Measurements from ENCODE around the gene FAM131A.
A peak's percentile ranks its signal among the peaks of the same experiment; 100 is the strongest.

Gene FAM131A

DNA sequence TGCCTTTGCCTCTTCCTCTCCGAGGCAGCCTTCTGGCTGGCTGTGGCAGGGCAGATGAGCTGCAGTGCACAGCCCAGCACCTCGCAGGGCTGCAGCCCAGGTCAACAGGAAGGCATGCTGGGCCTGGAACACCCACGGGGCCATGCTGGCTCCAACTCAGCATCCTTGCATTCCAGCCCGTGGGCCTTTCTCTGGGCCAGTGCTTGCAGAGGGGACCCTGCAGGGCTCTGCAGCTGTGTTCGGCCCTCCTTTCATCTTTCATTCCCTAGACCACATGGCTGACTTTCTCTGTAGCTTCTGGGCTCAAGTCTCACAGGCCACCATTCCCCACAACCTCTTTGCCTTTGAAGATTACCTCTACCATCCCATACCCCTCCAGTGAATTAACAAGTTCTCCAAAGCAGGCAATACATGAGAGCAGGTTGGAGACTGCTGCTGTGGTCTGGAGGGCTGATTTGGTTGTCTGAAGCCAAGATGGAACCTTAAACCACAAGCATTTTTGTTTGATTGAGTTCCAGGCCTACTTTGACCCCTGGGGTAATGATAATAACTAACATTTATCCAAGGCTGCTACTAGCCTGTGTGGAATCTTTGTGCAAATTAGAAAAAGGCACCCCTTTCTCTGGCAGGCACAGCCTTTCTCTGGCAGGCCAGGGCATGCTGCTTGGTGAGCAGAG is 5.9 kb downstream of the FAM131A start:
- DNase-seq, result no peak

- DNase-seq, result no peak
These were observed 7.3 kb downstream of the FAM131A start for GRCh38 chr3:184344579-184345316.

DNA sequence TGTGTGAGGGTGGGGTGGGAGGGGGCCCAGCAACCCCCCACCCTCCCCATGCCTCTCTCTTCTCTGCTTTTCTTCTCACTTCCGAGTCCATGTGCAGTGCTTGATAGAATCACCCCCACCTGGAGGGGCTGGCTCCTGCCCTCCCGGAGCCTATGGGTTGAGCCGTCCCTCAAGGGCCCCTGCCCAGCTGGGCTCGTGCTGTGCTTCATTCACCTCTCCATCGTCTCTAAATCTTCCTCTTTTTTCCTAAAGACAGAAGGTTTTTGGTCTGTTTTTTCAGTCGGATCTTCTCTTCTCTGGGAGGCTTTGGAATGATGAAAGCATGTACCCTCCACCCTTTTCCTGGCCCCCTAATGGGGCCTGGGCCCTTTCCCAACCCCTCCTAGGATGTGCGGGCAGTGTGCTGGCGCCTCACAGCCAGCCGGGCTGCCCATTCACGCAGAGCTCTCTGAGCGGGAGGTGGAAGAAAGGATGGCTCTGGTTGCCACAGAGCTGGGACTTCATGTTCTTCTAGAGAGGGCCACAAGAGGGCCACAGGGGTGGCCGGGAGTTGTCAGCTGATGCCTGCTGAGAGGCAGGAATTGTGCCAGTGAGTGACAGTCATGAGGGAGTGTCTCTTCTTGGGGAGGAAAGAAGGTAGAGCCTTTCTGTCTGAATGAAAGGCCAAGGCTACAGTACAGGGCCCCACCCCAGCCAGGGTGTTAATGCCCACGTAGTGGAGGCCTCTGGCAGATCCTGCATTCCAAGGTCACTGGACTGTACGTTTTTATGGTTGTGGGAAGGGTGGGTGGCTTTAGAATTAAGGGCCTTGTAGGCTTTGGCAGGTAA is 8.1 kb downstream of the FAM131A start:
- DNase-seq, result peak; percentile 28

DNA sequence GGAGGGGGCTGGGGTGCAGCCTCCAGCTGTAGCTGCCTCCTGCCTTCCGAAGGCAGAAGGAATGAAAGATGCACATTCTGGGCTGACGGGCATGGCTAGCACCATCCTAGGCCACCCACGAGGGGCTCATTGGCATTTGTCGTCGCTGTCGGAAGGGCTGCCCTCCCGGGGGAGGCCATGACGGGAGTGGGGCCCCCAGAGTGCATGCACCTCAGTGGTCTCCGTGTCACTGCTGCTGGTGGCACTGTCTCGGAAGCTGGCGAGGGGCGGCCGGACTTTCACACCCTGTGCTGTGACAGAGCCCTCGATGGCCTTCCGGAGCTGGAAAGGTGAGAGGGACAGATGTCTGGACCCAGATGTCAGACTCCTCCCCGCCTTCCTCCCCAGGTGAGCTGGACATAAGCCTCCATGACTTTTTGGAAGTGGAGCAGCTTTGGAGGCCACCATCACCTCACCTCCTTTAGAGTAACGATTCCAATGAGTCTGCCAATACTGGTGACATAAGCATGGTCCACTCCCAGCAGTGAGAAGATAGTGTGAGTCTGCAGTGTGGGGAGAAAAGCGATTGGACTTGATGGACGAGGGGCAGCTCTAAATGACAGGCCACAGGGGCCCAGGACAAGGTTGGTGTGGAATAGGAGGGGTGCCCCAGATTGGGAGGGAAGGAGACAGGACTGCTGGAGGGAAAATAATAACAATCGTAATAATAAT is 9.2 kb downstream of the FAM131A start:
- DNase-seq, result no peak

DNA sequence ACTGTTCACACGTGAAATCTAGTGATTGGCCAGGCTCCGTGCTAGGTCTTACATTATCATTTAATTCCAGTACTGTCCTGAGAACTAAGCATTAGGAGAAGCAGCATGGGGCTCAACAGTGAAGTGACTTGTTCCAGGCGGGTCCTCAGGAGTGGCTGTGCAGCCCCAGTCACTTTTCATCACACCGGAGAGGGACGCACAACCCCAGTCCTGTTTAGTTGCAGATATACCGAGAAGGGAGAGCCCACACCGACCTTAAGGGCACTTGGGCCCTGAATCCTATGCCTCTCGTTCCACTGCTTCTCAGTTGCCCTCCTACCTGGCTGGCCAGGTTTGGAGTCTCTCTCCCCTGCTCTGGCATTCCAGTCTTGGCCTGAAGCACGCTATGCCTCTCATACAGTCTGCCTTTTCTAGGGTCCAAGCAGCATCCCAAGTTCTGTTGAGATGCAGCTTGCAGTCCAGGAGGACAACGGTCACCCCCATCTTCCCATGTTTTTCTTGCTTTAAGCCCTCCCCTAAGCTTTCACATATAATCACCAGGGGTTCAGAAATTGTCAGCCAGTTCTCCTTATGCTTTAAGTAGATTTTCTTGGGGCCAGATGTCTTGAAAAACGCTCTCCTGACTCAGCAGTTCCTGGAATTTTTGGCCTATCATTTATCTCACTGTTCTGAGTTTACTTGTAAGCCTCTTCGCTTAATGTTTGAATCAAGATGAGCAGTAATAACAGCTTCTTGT is 10.1 kb downstream of the FAM131A start:
- DNase-seq, result no peak

DNA sequence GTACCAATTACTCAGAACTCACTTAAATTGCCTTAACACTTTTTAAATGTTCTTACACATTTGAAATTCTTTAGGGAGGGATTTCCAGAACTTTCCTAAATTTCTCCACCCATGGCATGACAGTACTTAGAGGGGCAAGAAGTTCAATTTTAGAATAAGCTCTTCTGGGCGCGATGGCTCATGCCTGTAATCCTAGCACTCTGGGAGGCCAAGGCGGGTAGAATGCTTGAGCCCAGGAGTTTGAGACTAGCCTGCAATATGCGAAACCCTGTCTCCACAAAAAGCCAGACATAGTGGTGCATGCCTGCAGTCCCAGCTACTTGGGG is 10.6 kb downstream of the FAM131A start:
- DNase-seq, result no peak

GRCh38 chr3:184349563-184350470 is 12.4 kb downstream of the FAM131A start:
- DNase-seq, result no peak

- DNase-seq, result no peak
These were observed 13.2 kb downstream of the FAM131A start for GRCh38 chr3:184350618-184351017.

GRCh38 chr3:184351511-184352148 is 14.2 kb downstream of the FAM131A start:
- no peak for DNase-seq

- no peak for DNase-seq
These were observed 14.9 kb downstream of the FAM131A start for GRCh38 chr3:184352149-184352785.

- no peak for DNase-seq
These were observed 15.6 kb downstream of the FAM131A start for GRCh38 chr3:184352897-184353545.

DNA sequence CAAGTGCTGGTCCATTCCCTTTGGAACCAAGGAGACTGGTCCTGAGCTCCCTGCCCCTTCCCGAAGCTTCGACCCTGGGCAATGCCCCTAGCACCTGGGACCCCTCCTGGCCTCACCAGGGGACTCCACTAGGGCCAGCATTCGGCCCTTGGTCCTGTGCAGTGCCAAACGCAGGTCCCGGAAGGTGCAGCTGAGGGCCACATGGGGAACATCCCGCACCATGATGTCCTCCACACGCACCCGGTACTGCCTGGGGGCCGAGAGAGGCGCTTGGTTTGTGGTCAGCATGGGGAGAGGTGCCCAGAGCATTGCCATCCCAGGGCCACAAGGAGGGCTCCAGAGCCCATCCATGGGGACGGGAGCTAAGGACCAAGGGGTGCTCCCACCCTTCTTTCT is 16.1 kb downstream of the FAM131A start:
- no peak for DNase-seq

DNA sequence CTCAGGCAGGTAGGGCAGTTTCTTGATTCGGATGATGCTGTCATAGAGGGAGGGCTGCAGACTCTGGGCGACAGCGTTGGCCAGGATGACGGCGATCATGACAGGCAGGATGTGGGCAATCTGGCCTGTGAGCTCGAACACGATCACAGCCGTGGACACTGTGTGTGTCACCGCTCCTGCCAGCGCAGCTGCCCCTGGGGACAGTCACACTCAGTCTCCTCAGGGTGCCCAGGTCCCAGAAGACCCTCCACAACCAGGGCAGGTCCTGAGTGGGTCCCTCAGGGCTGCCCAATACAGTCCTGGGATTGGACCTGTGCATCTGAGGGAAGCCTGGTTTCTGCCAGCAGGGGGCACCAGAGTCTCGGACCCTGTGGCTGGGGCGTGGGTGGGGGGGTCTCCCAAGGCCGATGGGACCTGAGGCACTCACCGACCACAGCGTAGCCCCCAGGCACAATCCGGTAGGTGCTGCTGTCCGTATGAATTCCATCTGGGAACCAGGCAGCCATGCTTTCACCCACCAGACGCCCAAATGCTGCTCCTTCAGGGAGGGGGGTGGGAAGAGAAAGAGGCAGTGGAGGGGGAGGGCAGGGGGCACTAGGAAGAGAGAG is 16.8 kb downstream of the FAM131A start:
- DNase-seq, result peak; percentile 20

DNA sequence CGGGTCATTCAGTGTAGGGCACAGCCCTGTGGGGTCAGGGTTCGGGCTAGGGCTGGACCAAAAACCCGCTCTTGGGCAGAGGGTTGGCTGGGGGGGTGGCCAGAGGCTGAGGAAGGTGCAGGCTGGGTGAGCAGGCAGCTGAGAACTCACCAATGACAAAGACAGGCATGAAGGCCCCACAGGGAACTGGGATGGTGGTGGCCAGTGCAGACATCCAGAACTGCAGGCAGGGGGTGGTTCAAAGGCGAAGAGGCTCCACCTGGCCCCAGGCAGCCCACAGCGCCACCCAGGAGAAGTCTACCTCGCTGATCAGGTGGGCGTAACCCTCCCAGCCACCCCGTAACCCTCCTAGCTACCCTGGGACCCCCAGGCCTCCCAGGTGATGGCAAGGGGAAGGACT is 17.4 kb downstream of the FAM131A start:
- no peak for DNase-seq

DNA sequence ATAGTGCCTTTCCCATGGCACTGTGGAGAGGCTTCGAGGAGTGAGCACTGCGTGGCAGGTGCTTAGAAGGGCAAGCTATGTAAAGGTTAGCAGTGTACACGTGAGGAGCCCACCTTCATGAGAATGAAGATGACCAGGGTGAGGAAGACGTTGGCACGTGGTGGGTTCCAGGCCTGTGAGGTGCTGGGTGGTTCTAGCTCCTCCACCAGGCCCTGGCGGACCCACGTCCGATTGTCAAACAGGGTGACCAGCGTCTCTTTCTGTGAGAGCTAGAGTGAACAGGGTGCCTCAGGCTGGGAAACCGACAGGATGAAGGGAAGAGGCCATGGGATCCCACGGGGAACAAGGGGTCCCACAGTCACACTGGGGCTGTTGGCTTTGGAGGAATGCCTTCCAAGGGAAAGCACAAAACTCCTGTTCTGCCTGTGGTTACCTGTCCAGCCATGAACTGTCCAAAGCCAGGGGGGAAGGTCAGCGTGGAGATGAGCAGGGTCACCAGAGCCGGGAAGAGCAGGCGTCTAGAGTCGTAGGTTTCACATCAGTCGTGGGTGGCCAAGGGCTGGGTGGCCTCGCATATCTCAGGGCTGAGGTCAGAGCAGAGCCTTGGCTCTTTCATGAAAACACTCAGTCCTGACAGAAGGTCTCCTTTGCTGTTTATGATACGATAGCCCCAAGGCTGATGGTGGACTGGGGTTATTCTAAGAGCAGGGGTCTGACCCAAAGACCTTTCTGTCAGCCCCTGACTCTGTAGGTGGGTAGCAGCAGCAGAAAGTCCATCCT is 18.1 kb downstream of the FAM131A start:
- DNase-seq, result no peak

DNA sequence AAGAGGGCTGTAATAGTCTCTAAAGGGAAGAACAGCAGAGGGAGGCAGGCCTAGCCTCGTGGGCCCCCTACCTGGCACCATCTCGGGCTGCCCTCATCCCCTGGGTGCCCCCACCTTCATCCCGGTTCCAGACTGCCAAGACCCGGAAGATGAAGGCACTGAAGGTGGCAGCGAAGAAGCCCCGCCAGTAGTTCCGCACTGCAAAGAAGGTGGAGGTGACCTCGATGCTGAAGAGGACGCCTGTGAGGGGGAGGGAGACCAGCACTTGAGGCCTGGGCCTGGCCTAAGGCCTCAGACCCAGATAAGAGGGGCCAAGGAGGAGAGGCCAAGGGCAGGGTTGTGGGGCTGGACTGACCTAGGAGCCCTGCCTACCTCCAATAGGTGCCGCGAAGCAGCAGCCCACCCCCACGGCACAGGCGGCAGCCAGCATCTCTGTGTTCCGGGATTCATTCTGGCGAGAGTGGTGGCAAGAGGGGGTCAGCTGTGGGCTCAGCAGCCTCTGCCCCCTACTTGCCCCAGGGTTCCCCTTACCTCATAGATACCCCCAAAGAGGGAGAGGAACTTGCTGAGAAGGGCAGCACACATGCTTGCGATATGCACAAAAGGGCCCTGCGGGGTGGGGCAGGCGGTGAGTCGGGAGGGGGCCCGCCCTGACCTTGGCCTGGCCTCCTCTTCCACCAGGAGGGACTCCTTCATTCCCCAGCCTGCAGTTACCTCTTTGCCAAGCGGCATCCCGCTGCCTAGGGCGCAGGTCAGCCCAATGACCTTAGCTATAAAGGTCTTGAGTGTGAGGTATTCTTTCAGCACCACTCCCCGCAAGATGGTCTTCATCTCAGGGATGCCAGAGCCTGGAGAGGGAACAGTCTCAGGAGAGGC is 20.1 kb downstream of the FAM131A start:
- DNase-seq, result no peak

- no peak for DNase-seq
These were observed 20.8 kb downstream of the FAM131A start for GRCh38 chr3:184358124-184358767.
